HFF-Myc (cell line): ENCODE results near the gene TSEN15.

Experiments used
- DNase-seq: peaks from one replicate; pipeline ENCODE4 v3.0.0-alpha.2; 2011; ENCODE audit warnings: low read depth; ENCODE audit errors: extremely low read depth
- H3K4me3 ChIP-seq: replicated peaks from 2 replicates; pipeline ENCODE4 v1.5.1; 2011; ENCODE audit warnings: low read depth, mild to moderate bottlenecking, control low read depth, low read length
- CTCF ChIP-seq: IDR thresholded peaks from 2 replicates; pipeline ENCODE4 v1.5.1; 2012; ENCODE audit warnings: mild to moderate bottlenecking, low read depth, low read length, control low read depth; ENCODE audit errors: missing control alignments

The TSEN15 gene

GRCh38 chr1:184030433-184031091 lies 21.0 kb upstream of the TSEN15 start:
- no peak for DNase-seq
- TF ChIP-seq CTCF: no peak
- H3K4me3 ChIP-seq: no peak overlapping the region

- H3K4me3 ChIP-seq: no peak overlapping the region
- no peak for TF ChIP-seq CTCF
- DNase-seq: no peak
These were observed 20.5 kb upstream of the TSEN15 start for GRCh38 chr1:184031092-184031408.

GRCh38 chr1:184031409-184032107 lies 20.0 kb upstream of the TSEN15 start:
- no peak overlapping the region for H3K4me3 ChIP-seq
- TF ChIP-seq CTCF: no peak
- DNase-seq: no peak

GRCh38 chr1:184032306-184032929 lies 19.1 kb upstream of the TSEN15 start:
- DNase-seq: no peak
- H3K4me3 ChIP-seq: no peak overlapping the region
- no peak for TF ChIP-seq CTCF

DNA sequence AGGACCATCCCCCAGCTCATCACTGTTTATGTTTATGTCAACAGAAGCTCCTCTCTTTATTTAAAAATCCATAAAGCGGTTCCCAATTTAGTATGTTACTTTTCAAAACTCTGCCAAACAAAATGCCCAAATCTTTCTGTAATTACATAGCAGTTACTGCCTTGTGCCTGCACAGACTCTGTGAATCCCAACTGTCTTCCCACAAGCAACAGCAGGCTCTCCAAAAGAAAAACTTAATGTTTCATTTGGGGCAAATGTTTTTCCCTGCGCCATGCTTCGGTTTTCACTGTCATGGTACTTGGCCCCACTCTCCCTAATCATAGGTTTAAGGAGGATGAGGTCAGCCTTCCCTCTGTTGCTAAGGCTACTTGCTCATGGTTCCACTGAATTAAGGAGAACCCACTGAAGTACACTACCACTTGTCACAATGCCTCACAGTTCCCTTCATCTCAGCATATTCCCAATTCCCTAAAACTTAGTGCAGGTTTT lies 18.6 kb upstream of the TSEN15 start:
- no peak for DNase-seq
- no peak overlapping the region for H3K4me3 ChIP-seq
- no peak for TF ChIP-seq CTCF

DNA sequence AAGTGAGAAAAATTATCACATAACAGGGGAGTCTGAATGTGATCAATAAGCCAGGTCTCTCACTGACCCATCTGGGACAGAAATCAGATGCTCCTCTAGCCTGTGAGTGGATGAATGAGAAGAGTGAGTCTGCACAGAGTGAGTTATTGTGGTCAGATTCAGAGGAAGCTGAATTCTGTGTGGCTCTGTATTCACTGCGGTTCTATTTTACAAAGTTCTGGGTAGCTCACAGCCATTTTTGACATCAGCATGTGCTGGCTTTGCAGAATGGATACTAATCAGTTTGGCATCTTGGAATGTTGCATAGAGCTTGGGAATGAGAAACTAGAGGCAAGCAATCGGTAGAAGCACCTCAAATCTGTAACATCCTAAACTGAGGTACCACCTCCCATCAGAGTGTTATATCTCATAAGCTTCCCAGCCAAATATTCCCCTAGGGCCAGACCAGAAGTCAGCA lies 17.8 kb upstream of the TSEN15 start:
- H3K4me3 ChIP-seq: no peak overlapping the region
- DNase-seq: no peak
- no peak for TF ChIP-seq CTCF
